ENCODE data around the gene FADS2.

DNA sequence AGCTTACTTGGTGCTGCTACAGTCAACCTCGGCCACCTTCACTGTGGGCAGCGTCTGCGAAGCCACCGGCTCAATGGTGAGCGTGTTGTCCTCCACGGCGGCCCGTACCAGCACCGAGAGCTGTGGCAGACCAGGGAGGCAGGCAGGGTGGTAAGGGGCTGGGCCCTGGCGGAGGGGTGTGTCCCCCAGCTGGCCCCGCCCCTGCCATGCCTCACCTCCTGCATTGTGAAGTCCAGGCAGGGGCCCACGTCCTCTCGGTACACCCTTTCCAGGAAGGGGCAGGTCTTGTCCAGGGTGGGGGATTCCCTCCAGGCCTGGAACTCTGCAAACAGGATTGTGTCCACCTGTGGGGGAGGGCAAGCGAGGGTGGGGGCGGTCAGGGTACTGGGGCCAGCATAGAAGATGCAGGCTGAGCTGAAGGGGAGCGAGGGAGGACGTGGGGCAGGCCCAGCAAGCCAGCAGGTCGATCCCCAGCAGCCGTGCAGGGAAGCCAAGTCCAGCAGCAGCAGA is 76.5 kb downstream of the FADS2 start:
- TF ChIP-seq POLR2A (IDR thresholded peaks at IDR 0.05), result no peak
- TF ChIP-seq, protein P1, sequence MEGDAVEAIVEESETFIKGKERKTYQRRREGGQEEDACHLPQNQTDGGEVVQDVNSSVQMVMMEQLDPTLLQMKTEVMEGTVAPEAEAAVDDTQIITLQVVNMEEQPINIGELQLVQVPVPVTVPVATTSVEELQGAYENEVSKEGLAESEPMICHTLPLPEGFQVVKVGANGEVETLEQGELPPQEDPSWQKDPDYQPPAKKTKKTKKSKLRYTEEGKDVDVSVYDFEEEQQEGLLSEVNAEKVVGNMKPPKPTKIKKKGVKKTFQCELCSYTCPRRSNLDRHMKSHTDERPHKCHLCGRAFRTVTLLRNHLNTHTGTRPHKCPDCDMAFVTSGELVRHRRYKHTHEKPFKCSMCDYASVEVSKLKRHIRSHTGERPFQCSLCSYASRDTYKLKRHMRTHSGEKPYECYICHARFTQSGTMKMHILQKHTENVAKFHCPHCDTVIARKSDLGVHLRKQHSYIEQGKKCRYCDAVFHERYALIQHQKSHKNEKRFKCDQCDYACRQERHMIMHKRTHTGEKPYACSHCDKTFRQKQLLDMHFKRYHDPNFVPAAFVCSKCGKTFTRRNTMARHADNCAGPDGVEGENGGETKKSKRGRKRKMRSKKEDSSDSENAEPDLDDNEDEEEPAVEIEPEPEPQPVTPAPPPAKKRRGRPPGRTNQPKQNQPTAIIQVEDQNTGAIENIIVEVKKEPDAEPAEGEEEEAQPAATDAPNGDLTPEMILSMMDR (IDR thresholded peaks at IDR 0.05), result no peak
